MV-4-11 (cell line): ENCODE measurements around the gene DGCR6.
"Not testable (repeated sequence)": the region's sequence is repeated elsewhere in the genome, so short reads cannot be mapped to it uniquely, and the experiment has no call there.

Experiments
- DNase-seq: peaks from one replicate; lab custom pipeline; 2025; lab: John Stamatoyannopoulos, UW

The DGCR6 gene

GRCh38 chr22:18905540-18906409 is at the start of gene DGCR6:
DGCR6 (plus strand) TSS chr22:18906320; CDS start chr22:18906375, 55 bp downstream.
- DNase-seq, result no peak

- DNase-seq, result not testable (repeated sequence)
Measured at GRCh38 chr22:18859314-18859713, 46.8 kb upstream of the DGCR6 start.

- DNase-seq, result not testable (repeated sequence)
Measured at GRCh38 chr22:18881260-18881659, 24.9 kb upstream of the DGCR6 start.

GRCh38 chr22:18884465-18884864 is 21.7 kb upstream of the DGCR6 start:
- not testable (repeated sequence) for DNase-seq

GRCh38 chr22:18888115-18888514 is 18.0 kb upstream of the DGCR6 start:
- DNase-seq, result no peak

GRCh38 chr22:18890510-18891192 is 15.5 kb upstream of the DGCR6 start:
- not testable (repeated sequence) for DNase-seq

GRCh38 chr22:18893775-18894174 is 12.3 kb upstream of the DGCR6 start:
- not testable (repeated sequence) for DNase-seq

- DNase-seq, result not testable (repeated sequence)
Measured at GRCh38 chr22:18896037-18896657, 10.0 kb upstream of the DGCR6 start.

- not testable (repeated sequence) for DNase-seq
Measured at GRCh38 chr22:18906410-18906745, 258 bp downstream of the DGCR6 start.

- no peak for DNase-seq
Measured at GRCh38 chr22:18906896-18907295, 776 bp downstream of the DGCR6 start.

GRCh38 chr22:18909556-18909955 is 3.4 kb downstream of the DGCR6 start:
- DNase-seq, result no peak

- not testable (repeated sequence) for DNase-seq
Measured at GRCh38 chr22:18911535-18911934, 5.4 kb downstream of the DGCR6 start.

- DNase-seq, result not testable (repeated sequence)
Measured at GRCh38 chr22:18912264-18912946, 6.3 kb downstream of the DGCR6 start.

- DNase-seq, result not testable (repeated sequence)
Measured at GRCh38 chr22:18914558-18914957, 8.4 kb downstream of the DGCR6 start.

GRCh38 chr22:18915550-18915949 is 9.4 kb downstream of the DGCR6 start:
- not testable (repeated sequence) for DNase-seq

- DNase-seq, result not testable (repeated sequence)
Measured at GRCh38 chr22:18917818-18918217, 11.7 kb downstream of the DGCR6 start.

- not testable (repeated sequence) for DNase-seq
Measured at GRCh38 chr22:18920257-18920902, 14.3 kb downstream of the DGCR6 start.

GRCh38 chr22:18925368-18926064 is 19.4 kb downstream of the DGCR6 start:
- no peak for DNase-seq

GRCh38 chr22:18927020-18927419 is 20.9 kb downstream of the DGCR6 start:
- no peak for DNase-seq

- no peak for DNase-seq
Measured at GRCh38 chr22:18927573-18927972, 21.5 kb downstream of the DGCR6 start.

- no peak for DNase-seq
Measured at GRCh38 chr22:18929459-18929858, 23.3 kb downstream of the DGCR6 start.
